MCF 10A (cell line): Measurements from ENCODE around the gene LINGO4. TPM values are rescaled to one million over a fixed set of nuclear protein-coding genes. Genes with fewer than 3 reads are reported as not detected.

ENCODE experiments used
- BruUV-seq: library from RNA; stranded (reverse); fragments of 400-500 nt; replicated peaks from 2 replicates; lab custom pipeline; 2021; lab: Mats Ljungman, UMichigan
- CTCF ChIA-PET: fragments of 300-600 bp; sonication (Branson Sonifier 250); formaldehyde crosslinking; extraction: SDS; loops from one replicate; lab custom pipeline; 2021; ENCODE audit warnings: antibody characterized with exemption, inconsistent platforms; lab: Yijun Ruan, JAX
- POLR2A ChIA-PET: fragments of 300-600, 350-650 bp; sonication (Branson Sonifier 250); formaldehyde crosslinking; extraction: SDS; loops from one replicate; lab custom pipeline; 2020; ENCODE audit warnings: antibody characterized with exemption, inconsistent platforms; lab: Yijun Ruan, JAX
- DNase-seq: peaks from one replicate; pipeline ENCODE4 v3.0.0-alpha.2; 2018; ENCODE audit not compliant: unreplicated experiment
- H3K27ac Mint-ChIP-seq: one replicate; pipeline ENCODE4 v1.8.0; 2022; ENCODE audit warnings: mild to moderate bottlenecking, low read depth, mixed read lengths; ENCODE audit not compliant: unreplicated experiment
- H3K27me3 Mint-ChIP-seq: one replicate; pipeline ENCODE4 v1.8.0; 2022; ENCODE audit warnings: mixed read lengths; ENCODE audit not compliant: insufficient read depth, unreplicated experiment
- H3K36me3 Mint-ChIP-seq: one replicate; pipeline ENCODE4 v1.8.0; 2022; ENCODE audit warnings: mild to moderate bottlenecking, moderate library complexity, mixed read lengths; ENCODE audit not compliant: insufficient read depth, unreplicated experiment
- H3K4me1 Mint-ChIP-seq: one replicate; pipeline ENCODE4 v1.8.0; 2022; ENCODE audit warnings: mixed read lengths; ENCODE audit not compliant: insufficient read depth, unreplicated experiment
- H3K4me3 Mint-ChIP-seq: one replicate; pipeline ENCODE4 v1.8.0; 2022; ENCODE audit warnings: mild to moderate bottlenecking, moderate library complexity, mixed read lengths; ENCODE audit not compliant: unreplicated experiment
- H3K9me3 Mint-ChIP-seq: one replicate; pipeline ENCODE4 v1.8.0; 2022; ENCODE audit warnings: mixed read lengths; ENCODE audit not compliant: unreplicated experiment
- intact Hi-C: fragments of 100-400 bp; cut with micrococcal nuclease; formaldehyde crosslinking; loops from 2 replicates; pipeline ENCODE4 v1.14.1; 2022
- total RNA-seq: library from RNA; stranded (reverse); gene quantifications from 2 replicates; pipeline ENCODE4 v1.2.3, GENCODE V29; 2022
- TF ChIP-seq, protein P1 (sequence below): fragments of 200-600 bp; IDR thresholded peaks from one replicate; pipeline ENCODE4 v1.8.0; 2022; ENCODE audit warnings: antibody characterized with exemption, mild to moderate bottlenecking; ENCODE audit not compliant: unreplicated experiment

The LINGO4 gene
- total RNA-seq, 1 experiment from 2014 or later: not detected

DNA sequence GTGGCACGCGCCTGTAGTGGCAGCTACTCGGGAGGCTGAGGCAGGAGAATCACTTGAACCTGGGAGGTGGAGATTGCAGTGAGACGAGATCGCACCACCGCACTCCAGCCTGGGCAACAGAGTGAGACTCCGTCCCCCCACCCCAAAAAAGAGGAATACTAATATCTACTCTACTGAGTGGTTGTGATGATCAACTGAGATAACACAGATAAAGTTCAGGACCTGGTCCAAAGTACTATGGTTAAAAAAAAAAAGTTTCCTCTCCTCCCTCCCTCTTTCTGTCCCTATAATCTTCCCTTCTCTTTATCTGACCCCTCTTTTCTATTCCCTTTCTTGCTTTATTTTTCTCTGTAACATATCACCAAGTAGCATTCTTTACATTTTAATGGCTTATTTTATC, 30.4 kb upstream of the LINGO4 start:
- no TSS peak for BruUV-seq
- Mint-ChIP-seq H3K27me3 (no peaks in the 10 kb centered on the region), H3K9me3 (no peaks in the 10 kb centered on the region), H3K4me1 (peaks cover 64% of the 10 kb centered on the region), H3K4me3 (no peak overlapping the region), H3K27ac (no peak overlapping the region), H3K36me3 (no peaks in the 10 kb centered on the region)
- intact Hi-C loops: loop anchor here (5.0 kb wide), 1 partner anchor 43 kb away; the partner anchor contains the start of gene TDRKH
- ChIA-PET POLR2A (interaction anchor here (0.7 to 2.1 kb wide), 11 partner anchors 23 to 436 kb away, joined by 3 to 8 read pairs (median 4); partner anchors contain the start of genes MRPL9, PSMB4 and TDRKH), CTCF (interaction anchor here (0.5 to 3.4 kb wide), 79 partner anchors 7 to 685 kb away, joined by 3 to 26 read pairs (median 5); partner anchors contain the start of genes CELF3, MRPL9, RIIAD1 and THEM5)
- TF ChIP-seq, protein P1, sequence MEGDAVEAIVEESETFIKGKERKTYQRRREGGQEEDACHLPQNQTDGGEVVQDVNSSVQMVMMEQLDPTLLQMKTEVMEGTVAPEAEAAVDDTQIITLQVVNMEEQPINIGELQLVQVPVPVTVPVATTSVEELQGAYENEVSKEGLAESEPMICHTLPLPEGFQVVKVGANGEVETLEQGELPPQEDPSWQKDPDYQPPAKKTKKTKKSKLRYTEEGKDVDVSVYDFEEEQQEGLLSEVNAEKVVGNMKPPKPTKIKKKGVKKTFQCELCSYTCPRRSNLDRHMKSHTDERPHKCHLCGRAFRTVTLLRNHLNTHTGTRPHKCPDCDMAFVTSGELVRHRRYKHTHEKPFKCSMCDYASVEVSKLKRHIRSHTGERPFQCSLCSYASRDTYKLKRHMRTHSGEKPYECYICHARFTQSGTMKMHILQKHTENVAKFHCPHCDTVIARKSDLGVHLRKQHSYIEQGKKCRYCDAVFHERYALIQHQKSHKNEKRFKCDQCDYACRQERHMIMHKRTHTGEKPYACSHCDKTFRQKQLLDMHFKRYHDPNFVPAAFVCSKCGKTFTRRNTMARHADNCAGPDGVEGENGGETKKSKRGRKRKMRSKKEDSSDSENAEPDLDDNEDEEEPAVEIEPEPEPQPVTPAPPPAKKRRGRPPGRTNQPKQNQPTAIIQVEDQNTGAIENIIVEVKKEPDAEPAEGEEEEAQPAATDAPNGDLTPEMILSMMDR: no peak
- no peak for DNase-seq

DNA sequence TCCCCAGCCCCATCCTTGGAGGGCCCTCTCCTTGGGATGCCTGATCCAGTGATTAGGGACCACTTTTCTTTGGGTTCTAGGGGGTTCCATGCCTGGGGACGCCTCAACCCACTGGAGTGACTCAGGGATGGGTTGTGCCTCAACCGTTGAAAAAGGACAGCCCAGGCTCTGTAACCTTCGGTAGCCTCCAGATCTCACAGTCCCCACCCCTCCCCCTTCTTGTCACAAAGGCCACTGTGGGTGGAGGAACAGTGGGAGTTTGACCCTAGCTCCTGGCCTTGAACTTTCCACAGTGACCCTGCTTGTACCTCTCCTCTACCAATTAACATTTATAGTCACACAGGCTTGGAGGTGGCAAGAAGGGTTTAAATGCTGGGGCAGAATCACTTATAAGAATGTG, 29.0 kb upstream of the LINGO4 start:
- H3K27me3 Mint-ChIP-seq: no peaks in the 10 kb centered on the region
- CTCF ChIA-PET: interaction anchor here (0.5 to 3.4 kb wide), 15 partner anchors 9 to 493 kb away, joined by 3 to 24 read pairs (median 4); no protein-coding TSS in a partner anchor
- POLR2A ChIA-PET: interaction anchor here (0.6 to 1.1 kb wide), 5 partner anchors 24 to 422 kb away, joined by 3 to 4 read pairs (median 3); partner anchors contain the start of gene MRPL9
- no peak overlapping the region for H3K4me3 Mint-ChIP-seq
- intact Hi-C loops: no loop called here
- DNase-seq: no peak
- H3K36me3 Mint-ChIP-seq: no peaks in the 10 kb centered on the region
- no peak overlapping the region for H3K27ac Mint-ChIP-seq
- H3K4me1 Mint-ChIP-seq: peaks cover 65% of the 10 kb centered on the region
- no peaks in the 10 kb centered on the region for H3K9me3 Mint-ChIP-seq
- TF ChIP-seq, protein P1: no peak
- no TSS peak for BruUV-seq

DNA sequence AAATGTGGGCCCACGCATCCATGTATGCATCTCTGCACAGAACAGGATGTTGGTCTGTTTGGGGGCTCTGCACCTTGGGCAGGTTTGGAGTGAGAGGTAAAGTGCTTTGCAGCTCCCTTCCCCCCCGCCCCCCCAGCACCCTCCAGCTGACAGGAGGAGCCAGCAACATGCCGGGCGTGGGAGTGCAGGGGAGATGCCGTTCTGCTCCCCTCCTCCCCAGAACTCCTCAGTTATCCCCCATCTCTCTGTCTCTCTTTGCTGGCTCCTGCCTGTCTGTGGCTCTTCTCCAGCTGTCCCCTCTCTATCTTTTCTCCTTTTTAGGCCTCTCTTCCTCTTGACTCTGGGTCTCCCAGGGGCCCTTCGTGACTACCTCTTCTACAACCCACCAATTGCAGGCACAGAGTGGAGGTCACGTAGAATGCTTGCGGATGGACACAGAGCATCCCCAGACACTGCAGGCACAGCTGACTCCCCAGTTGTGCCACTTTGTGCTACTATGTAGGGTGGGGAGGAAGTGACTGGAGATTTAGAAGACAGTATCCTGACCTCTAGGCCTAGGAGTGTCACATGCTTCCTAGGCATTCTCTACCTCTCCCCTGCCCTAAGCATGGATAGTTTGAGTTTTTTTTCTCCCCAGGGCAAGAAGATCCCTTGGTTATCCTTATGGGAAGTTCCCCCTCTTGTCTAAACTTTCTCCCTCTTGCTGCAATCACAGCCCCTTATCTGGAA, 28.1 kb upstream of the LINGO4 start:
- intact Hi-C loops: no loop called here
- no peaks in the 10 kb centered on the region for H3K36me3 Mint-ChIP-seq
- TF ChIP-seq, protein P1: no peak
- BruUV-seq: no TSS peak
- H3K4me1 Mint-ChIP-seq: peaks cover 69% of the 10 kb centered on the region
- POLR2A ChIA-PET: interaction anchor here (0.6 to 1.9 kb wide), 10 partner anchors 13 to 507 kb away, joined by 3 to 9 read pairs (median 4); partner anchors contain the start of gene MRPL9
- no peak for DNase-seq
- H3K27me3 Mint-ChIP-seq: no peaks in the 10 kb centered on the region
- H3K9me3 Mint-ChIP-seq: no peaks in the 10 kb centered on the region
- CTCF ChIA-PET: interaction anchor here (0.6 to 2.8 kb wide), 17 partner anchors 8 to 240 kb away, joined by 3 to 20 read pairs (median 3); no protein-coding TSS in a partner anchor
- peak overlapping the region; percentile 56 for H3K4me3 Mint-ChIP-seq
- H3K27ac Mint-ChIP-seq: peak overlapping the region; percentile 60

DNA sequence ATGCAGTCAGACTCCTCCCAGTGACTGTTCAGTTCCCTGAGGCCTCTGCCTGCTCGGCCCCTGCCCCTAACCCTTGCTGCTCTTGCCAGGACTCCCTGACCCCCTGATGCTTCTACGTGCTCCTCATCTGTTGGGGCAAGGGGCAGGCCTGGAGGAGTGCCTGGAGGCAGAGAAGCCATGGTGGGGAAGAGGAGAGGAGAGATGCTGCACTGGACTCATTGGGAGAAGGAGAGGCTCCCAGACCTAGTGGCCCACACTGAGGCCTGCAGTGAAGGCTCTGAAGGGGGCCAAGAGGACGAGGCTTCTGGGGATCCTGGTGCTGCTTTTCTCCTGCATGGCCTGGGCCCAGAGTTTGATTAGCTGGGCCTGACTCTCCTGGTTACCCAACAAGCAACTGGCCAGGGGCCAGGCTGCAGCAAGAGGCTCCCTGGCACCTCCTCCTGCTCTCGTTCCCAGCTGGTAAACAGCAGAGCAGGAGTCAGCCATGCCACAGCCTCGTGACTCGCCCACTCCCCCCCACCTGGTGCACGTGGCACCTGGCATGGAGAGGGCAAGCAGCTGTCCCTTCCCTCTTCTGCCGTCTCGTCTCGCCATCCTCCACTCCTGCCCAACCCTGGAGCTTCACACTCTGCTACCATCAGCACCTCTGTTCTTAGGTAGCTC, 27.2 kb upstream of the LINGO4 start:
- ChIA-PET POLR2A (interaction anchor here (0.6 to 1.9 kb wide), 10 partner anchors 9 to 506 kb away, joined by 3 to 9 read pairs (median 4); partner anchors contain the start of gene MRPL9), CTCF (interaction anchor here (0.6 to 2.8 kb wide), 16 partner anchors 9 to 382 kb away, joined by 3 to 20 read pairs (median 4); no protein-coding TSS in a partner anchor)
- H3K9me3 Mint-ChIP-seq: no peaks in the 10 kb centered on the region
- intact Hi-C loops: loop anchor here (1.0 kb wide), 1 partner anchor 69 kb away; the partner anchor contains the start of gene MRPL9
- peaks cover 67% of the 10 kb centered on the region for H3K4me1 Mint-ChIP-seq
- H3K27me3 Mint-ChIP-seq: no peaks in the 10 kb centered on the region
- H3K27ac Mint-ChIP-seq: peak overlapping the region; percentile 60
- no TSS peak for BruUV-seq
- H3K4me3 Mint-ChIP-seq: peak overlapping the region; percentile 56
- no peaks in the 10 kb centered on the region for H3K36me3 Mint-ChIP-seq
- DNase-seq: peak; percentile 95
- TF ChIP-seq, protein P1: no peak
